HFF-Myc (cell line): ENCODE measurements around the gene FBN3.

ENCODE experiments used
- DNase-seq: peaks from one replicate; pipeline ENCODE4 v3.0.0-alpha.2; 2011; ENCODE audit warnings: low read depth; ENCODE audit errors: extremely low read depth
- H3K4me3 ChIP-seq: replicated peaks from 2 replicates; pipeline ENCODE4 v1.5.1; 2011; ENCODE audit warnings: low read depth, mild to moderate bottlenecking, control low read depth, low read length
- TF ChIP-seq, protein P1 (sequence below): IDR thresholded peaks from 2 replicates; pipeline ENCODE4 v1.5.1; 2012; ENCODE audit warnings: mild to moderate bottlenecking, low read depth, low read length, control low read depth; ENCODE audit errors: missing control alignments

The FBN3 gene

DNA sequence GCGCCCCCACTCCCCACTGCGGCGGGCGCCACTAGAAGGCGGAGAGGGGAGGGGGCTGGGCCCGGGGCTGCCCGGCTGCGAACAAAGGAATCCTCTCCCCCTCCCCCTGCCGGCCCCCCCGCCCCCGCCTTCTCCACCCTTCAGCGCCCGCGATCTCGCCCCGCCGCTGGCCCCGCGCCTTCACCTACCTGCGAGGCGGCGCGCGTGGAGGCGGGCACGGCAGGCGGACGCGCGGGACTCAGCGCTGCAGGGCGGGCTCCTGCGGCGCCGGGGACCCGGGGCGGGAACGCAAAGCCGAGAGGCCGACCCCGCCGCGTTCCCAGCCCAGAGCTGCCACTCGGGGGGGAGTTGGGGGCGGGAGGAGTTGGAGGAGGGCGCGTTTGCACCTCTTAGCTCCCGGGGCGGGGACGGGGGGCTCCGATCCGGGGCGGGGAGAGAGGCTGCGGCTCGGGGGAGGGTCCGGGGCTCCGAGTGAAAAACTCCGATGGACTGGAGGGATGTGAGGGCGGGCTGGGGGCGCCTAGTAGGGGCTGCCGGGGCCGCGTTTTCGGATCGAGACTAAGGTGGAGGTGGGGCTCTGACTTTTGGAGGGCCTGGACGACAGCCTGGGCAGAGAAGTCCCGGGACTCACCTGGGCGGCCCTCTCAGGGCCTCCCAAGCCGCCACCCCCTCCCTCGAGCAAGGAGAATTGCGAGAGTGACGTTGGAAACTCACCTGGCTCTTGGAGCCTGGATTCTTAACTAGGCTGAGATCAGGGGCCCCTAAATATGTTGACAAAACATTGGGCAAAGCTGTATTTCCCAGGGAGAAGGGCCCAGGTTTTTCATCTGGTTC lies at the start of gene FBN3:
TSS of gene FBN3 (minus strand) at position 332 of the 834 bp plus-strand sequence. CDS start 2,112 bp downstream, outside the sequence.
- TF ChIP-seq, protein P1, sequence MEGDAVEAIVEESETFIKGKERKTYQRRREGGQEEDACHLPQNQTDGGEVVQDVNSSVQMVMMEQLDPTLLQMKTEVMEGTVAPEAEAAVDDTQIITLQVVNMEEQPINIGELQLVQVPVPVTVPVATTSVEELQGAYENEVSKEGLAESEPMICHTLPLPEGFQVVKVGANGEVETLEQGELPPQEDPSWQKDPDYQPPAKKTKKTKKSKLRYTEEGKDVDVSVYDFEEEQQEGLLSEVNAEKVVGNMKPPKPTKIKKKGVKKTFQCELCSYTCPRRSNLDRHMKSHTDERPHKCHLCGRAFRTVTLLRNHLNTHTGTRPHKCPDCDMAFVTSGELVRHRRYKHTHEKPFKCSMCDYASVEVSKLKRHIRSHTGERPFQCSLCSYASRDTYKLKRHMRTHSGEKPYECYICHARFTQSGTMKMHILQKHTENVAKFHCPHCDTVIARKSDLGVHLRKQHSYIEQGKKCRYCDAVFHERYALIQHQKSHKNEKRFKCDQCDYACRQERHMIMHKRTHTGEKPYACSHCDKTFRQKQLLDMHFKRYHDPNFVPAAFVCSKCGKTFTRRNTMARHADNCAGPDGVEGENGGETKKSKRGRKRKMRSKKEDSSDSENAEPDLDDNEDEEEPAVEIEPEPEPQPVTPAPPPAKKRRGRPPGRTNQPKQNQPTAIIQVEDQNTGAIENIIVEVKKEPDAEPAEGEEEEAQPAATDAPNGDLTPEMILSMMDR: no peak
- no peak within 1 kb of the TSS for H3K4me3 ChIP-seq
- DNase-seq: no peak

DNA sequence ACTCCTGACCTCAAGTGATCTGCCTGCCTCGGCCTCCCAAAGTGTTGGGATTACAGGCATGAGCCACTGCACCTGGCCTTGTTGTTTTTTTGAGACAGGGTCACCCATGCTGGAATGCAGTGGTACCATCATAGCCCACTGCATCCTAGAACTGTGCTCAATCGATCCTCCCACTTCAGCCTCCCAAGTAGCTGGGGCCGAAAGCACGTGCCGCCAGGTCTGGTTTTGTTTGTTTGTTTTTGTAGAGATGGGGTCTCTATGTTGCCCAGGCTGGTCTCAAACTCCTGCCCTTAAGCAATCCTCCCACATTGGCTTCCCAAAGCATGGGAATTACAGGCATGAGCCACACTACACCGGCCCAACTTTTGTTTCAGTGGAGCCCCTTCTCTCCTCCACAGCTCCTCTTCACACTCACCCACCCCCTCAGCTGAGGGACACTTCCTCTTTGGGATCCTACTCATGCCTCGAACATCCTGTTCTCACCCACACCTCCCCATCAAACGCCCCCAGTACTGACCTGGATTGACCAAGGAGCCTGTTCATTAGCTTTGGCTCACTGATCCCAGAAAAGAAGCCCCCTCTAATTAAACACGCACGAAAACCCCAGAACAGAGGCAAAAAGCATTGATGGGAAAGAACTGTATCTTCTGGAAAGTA lies 47.0 kb upstream of the FBN3 start:
- TF ChIP-seq, protein P1: no peak
- no peak overlapping the region for H3K4me3 ChIP-seq
- no peak for DNase-seq

DNA sequence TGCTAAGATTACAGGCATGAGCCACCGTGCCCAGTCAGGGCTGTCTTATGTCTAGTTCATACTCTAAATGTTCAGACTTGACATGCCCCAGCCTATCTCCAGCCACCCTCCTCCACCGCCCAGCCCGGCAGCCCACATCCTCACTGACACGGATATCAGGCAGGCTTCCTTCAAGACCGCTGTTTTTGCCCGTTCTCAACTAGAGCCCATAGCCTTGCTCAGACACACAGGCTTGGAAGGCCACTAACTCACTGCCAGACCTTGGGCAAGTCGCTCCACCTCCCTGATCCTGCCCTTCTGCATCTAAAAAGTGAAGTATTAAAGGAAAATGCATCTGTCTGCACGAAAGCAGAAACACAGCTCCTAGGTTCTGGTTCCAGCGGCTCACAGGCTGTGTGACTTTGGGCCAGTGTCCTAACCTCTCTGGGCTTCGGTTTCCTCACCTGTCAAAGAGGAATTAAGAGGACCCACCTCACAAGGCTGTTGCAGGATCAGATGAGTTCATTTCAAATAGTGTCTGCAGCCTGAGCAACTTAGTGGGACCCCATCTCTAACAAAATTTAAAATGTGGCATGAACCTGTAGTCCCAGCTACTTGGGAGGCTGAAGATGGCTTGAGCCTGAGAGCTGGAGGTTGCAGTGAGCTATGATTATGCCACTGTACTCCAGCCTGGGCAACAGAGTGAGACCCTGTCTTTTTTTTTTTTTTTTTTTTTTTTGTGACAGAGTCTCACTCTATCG lies 45.3 kb upstream of the FBN3 start:
- no peak overlapping the region for H3K4me3 ChIP-seq
- no peak for DNase-seq
- TF ChIP-seq, protein P1: no peak

DNA sequence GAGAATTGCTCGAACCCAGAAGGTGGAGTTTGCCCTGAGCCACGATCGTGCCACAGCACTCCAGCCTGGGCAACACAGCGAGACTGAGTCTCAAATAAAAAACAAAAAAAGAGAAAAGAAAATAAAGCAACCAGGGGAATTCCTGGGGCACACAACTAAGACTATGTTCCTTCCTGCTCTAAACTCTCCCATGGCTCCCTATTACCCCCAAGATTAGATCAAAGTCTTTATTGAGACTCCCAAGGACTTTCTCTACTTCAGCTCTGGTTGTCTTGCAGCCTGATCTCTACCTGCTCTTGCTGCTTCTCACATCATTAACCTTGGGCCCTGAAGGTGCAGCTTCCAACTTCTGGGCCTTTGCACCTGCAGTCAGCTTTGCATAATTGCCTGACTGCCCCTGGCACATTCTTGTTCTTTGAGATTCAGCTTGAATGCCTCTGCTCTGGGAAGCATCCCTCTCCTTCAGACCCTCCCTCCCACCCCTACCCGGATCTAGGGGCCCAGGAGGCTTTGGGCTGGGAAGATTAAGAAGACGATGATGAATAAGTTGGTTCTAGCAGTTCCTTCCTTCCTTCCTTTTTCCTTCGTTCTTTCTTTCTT lies 42.9 kb upstream of the FBN3 start:
- no peak overlapping the region for H3K4me3 ChIP-seq
- DNase-seq: no peak
- TF ChIP-seq, protein P1: no peak

DNA sequence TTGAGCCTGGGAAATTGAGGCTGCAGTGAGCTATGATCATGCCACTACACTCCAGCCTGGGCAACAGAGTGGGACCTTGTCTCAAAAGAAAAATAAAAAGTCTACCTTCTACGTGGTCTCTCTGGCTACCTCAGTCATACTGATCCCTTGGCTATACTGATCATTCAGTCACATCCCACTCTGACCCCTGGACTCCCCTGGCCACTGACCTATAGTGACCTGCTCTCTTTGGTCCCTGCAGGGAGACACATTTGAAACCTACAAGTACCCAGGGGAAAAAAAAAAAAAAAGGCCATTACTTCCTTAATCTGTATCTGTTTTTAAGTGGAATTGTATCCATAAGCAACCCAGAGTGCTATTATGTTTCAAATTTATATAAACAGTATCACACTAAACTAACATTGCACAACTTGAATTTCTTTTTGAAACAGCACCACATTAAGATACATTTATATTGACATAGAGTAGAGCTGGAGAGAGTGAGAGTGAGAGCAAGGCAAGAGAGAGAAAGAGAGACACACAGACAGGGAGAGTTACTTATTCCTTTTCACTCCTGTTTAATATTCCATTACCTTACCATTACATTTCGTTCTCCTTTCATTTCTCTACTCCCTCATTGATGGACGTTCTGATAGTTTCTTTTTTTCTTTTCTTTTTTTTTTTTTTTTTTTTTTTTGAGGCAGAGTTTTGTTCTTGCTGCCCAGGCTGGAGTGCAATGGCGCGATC lies 36.1 kb upstream of the FBN3 start:
- TF ChIP-seq, protein P1: no peak
- no peak for DNase-seq
- H3K4me3 ChIP-seq: no peak overlapping the region

DNA sequence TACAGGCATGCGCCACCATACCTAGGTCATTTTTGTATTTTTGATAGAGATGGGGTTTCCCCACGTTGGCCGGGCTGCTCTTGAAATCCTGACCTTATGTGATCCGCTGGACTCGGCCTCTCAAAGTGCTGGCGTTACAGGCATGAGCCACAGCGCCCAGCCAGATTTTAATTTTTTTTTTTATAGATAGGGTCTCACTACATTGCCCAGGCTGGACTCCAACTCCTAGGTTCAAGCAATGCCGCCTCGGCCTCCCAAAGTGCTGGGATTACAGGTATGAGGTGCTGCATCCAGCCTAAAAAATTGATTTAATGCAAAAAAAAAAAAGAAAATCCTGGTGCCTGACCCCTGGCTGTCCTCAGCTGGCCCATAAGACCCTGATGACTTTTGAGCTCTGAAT lies 34.9 kb upstream of the FBN3 start:
- DNase-seq: no peak
- TF ChIP-seq, protein P1: no peak
- no peak overlapping the region for H3K4me3 ChIP-seq
